ENCODE data around the gene EMC1. TPM values are rescaled to one million over a fixed set of nuclear protein-coding genes. Genes with fewer than 3 reads are reported as not detected.

Gene EMC1
- total RNA-seq, 1 experiment from 2014 or later = 65.5 TPM

DNA sequence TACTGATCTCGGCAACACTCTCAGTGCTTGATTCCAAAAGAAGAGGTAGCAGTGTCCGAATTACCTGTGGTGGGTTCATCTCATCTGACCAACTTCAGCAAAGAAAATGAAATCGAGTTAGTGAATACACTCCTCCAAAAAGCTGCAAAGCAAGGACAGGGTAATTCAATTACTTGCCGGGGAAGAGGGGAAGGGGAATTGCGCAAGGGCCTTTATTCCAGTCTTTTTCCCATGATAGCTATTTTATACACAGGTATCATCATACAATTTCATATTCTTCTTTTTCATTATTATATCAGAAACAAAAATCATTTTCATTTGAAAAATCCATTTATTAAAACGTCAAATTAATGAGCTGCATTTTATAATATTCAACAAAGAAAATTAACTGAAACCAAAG, 84.2 kb downstream of the EMC1 start:
- Histone ChIP-seq H3K36me3 (replicated peaks; ENCODE audit: control insufficient read depth, insufficient read depth, low read length) (peaks cover 77% of the 10 kb centered on the region), H3K4me3 (ENCODE audit: insufficient read depth, low read depth, low read length) (no peak overlapping the region), H3K27me3 (ENCODE audit: control insufficient read depth, insufficient read depth, low read length) (no peaks in the 10 kb centered on the region)
- DNase-seq = no peak

- peaks cover 76% of the 10 kb centered on the region for H3K36me3 ChIP-seq (replicated peaks; ENCODE audit: control insufficient read depth, insufficient read depth, low read length)
Measured at GRCh38 chr1:19166066-19166465, 85.3 kb downstream of the EMC1 start.

More at GRCh38 chr1:19166066-19166465, 85.3 kb downstream of the EMC1 start:
- no peak overlapping the region for H3K4me3 ChIP-seq (ENCODE audit: insufficient read depth, low read depth, low read length)
- no peak for DNase-seq
- no peaks in the 10 kb centered on the region for H3K27me3 ChIP-seq (ENCODE audit: control insufficient read depth, insufficient read depth, low read length)

Other genes starting within 250 kb of the EMC1 start
- 87.7 and 130 TPM in 2 replicates for gene UBR4, start 41.3 kb downstream of the EMC1 start, total RNA-seq (2014; rRNA removed; shearing (Covaris generic))
- gene MRTO4, start 281 bp upstream of the EMC1 start, total RNA-seq (2014; rRNA removed; shearing (Covaris generic)) = 77.4 and 82.4 TPM in 2 replicates
- gene AKR7A3, start 37.2 kb upstream of the EMC1 start, total RNA-seq (2014; rRNA removed; shearing (Covaris generic)) = 0.69 and 1.8 TPM in 2 replicates
- gene AKR7A2, start 60.6 kb upstream of the EMC1 start, total RNA-seq (2014; rRNA removed; shearing (Covaris generic)) = 90.2 and 92.4 TPM in 2 replicates
- gene SLC66A1, start 60.8 kb upstream of the EMC1 start, total RNA-seq (2014; rRNA removed; shearing (Covaris generic)) = 25.7 and 29.5 TPM in 2 replicates
- gene CAPZB, start 234.0 kb upstream of the EMC1 start, total RNA-seq (2014; rRNA removed; shearing (Covaris generic)) = 201 and 214 TPM in 2 replicates